Neuronal stem cell (in vitro differentiated cells): ENCODE data around the gene MEGF11.
A peak's percentile ranks its signal among the peaks of the same experiment; 100 is the strongest.

Experiments
- DNase-seq: peaks from one replicate; pipeline ENCODE4 v3.0.0-alpha.2; 2013; ENCODE audit warnings: low spot score
- H2AFZ ChIP-seq: one replicate; pipeline ENCODE4 v1.6.1; 2013; ENCODE audit warnings: mild to moderate bottlenecking, low read length, inconsistent platforms
- H2AK5ac ChIP-seq: 2 replicates; pipeline ENCODE4 v1.6.1; 2013; ENCODE audit warnings: low read depth, mild to moderate bottlenecking, inconsistent platforms, low read length, moderate library complexity, mixed read lengths
- H2BK120ac ChIP-seq: 2 replicates; pipeline ENCODE4 v1.6.1; 2013; ENCODE audit warnings: low read depth, mild to moderate bottlenecking, inconsistent platforms, low read length, moderate library complexity, mixed read lengths
- H2BK12ac ChIP-seq: one replicate; pipeline ENCODE4 v1.6.1; 2013; ENCODE audit warnings: low read length, inconsistent platforms
- H2BK15ac ChIP-seq: 2 replicates; pipeline ENCODE4 v1.6.1; 2013; ENCODE audit warnings: mild to moderate bottlenecking, low read length, inconsistent platforms, mixed read lengths
- H2BK5ac ChIP-seq: one replicate; pipeline ENCODE4 v1.6.1; 2013; ENCODE audit warnings: inconsistent platforms, mild to moderate bottlenecking, low read length, moderate library complexity
- H3K14ac ChIP-seq: one replicate; pipeline ENCODE4 v1.6.1; 2013; ENCODE audit warnings: low read length, inconsistent platforms
- H3K18ac ChIP-seq: 2 replicates; pipeline ENCODE4 v1.6.1; 2013; ENCODE audit warnings: low read length, inconsistent platforms
- H3K23ac ChIP-seq: 2 replicates; pipeline ENCODE4 v1.6.1; 2013; ENCODE audit warnings: low read depth, mild to moderate bottlenecking, mixed read lengths, low read length, inconsistent platforms; ENCODE audit not compliant: poor library complexity
- H3K27ac ChIP-seq: replicated peaks from 3 replicates; pipeline ENCODE4 v1.5.1; 2013; ENCODE audit warnings: low read length, inconsistent platforms
- H3K27me3 ChIP-seq, 3 experiments: 2 replicates each; pipeline ENCODE4 v1.6.1; 2013; ENCODE audit warnings: low read length in 3 of 3, mild to moderate bottlenecking in 2 of 3, inconsistent platforms in 1 of 3, low read depth in 1 of 3, mixed read lengths in 1 of 3, moderate library complexity in 1 of 3; ENCODE audit not compliant: control insufficient read depth in 3 of 3, insufficient read depth in 3 of 3
- H3K36me3 ChIP-seq, 2 donors: replicated peaks in 1 of 2; 2 replicates each; pipeline ENCODE4 v1.6.1; 2013; ENCODE audit warnings: low read length in 2 of 2; ENCODE audit not compliant: control insufficient read depth in 2 of 2, insufficient read depth in 2 of 2
- H3K4ac ChIP-seq: 2 replicates; pipeline ENCODE4 v1.6.1; 2013; ENCODE audit warnings: inconsistent platforms, mild to moderate bottlenecking, low read length, moderate library complexity
- H3K4me1 ChIP-seq, 2 donors: 1 replicate in 1 of 2; 2 replicates in 1 of 2; pipeline ENCODE4 v1.6.1; 2013; ENCODE audit warnings: low read length in 2 of 2, low read depth in 1 of 2; ENCODE audit not compliant: control insufficient read depth in 2 of 2, insufficient read depth in 1 of 2
- H3K4me2 ChIP-seq: one replicate; pipeline ENCODE4 v1.6.1; 2013; ENCODE audit warnings: mild to moderate bottlenecking, low read length, inconsistent platforms; ENCODE audit not compliant: insufficient read depth, poor library complexity, severe bottlenecking
- H3K4me3 ChIP-seq, 2 donors: 2 replicates each; pipeline ENCODE4 v1.5.1; 2013; ENCODE audit warnings: low read length in 2 of 2, mild to moderate bottlenecking in 2 of 2, inconsistent platforms in 1 of 2, moderate library complexity in 1 of 2
- H3K79me1 ChIP-seq: one replicate; pipeline ENCODE4 v1.6.1; 2013; ENCODE audit warnings: low read depth, mild to moderate bottlenecking, inconsistent platforms, low read length, moderate library complexity
- H3K9ac ChIP-seq: one replicate; pipeline ENCODE4 v1.6.1; 2013; ENCODE audit warnings: mild to moderate bottlenecking, low read depth, low read length, inconsistent platforms; ENCODE audit not compliant: poor library complexity
- H3K9me3 ChIP-seq, 2 donors: replicated peaks in 1 of 2; 2 replicates each; pipeline versions ENCODE3 to v1.6.1; 2013; ENCODE audit warnings: low read length in 2 of 2, mild to moderate bottlenecking in 2 of 2, inconsistent platforms in 1 of 2, low read depth in 1 of 2, mixed read lengths in 1 of 2, moderate library complexity in 1 of 2; ENCODE audit not compliant: control insufficient read depth in 2 of 2, insufficient read depth in 1 of 2
- H4K8ac ChIP-seq: one replicate; pipeline ENCODE4 v1.6.1; 2013; ENCODE audit warnings: low read depth, mild to moderate bottlenecking, inconsistent platforms, low read length, moderate library complexity
- H4K91ac ChIP-seq: one replicate; pipeline ENCODE4 v1.6.1; 2013; ENCODE audit warnings: low read length, low read depth, mild to moderate bottlenecking, inconsistent platforms; ENCODE audit not compliant: poor library complexity
- WGBS, 2 donors: extraction: QIAGEN DNeasy Blood & Tissue Kit; methylation state at CpG; one replicate each; pipeline ENCODE4 v1.1.7; 2013; ENCODE audit warnings: missing lambda C conversion rate in 2 of 2, mixed read lengths in 1 of 2; ENCODE audit not compliant: insufficient read length in 2 of 2, insufficient replicate concordance in 1 of 2; ENCODE audit errors: extremely low coverage in 2 of 2; 5-methylcytosine and 5-hydroxymethylcytosine counted together

The MEGF11 gene

DNA sequence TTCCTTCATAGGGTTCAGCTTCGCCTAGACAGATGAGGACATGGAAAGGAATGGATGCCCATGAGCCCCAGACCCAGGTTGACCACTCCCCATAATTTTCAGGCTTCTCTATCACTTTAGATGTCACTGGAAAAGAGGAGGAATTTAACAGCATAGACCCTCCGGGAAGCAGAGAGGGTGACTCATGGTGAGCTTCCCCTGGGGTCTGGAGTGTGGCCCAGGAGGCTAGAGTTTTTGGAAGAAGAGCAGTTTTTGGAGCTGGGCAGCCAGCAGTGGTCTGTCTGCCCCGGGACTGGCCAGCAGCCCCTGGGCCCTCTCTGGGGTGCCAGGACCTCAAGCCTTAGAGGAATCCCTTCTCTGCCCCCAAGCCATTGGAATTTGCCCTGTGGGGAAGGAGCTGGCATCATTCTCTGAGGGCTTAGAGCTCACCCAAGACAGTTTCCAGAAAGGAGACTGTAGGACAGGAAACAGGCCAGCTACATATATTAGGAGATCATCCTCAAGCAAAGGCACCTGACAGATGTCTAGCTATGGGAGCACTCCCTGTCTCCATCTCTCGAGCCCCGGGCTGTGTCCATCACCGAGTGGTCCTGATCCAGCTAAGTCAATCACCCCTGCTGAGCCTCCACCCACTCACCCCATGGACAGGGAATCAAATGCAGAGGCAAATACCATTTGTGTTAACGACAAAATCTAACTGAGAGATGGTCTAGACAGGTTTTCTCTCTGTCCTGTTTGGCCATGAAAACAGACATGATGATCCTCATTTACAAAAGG, 67.3 kb downstream of the MEGF11 start:
- Histone ChIP-seq H3K14ac (no peak overlapping the region), H3K4ac (no peak overlapping the region), H2BK15ac (no peak overlapping the region), H2BK120ac (no peak overlapping the region), H4K91ac (no peak overlapping the region), H3K9me3 (no peaks in the 10 kb centered on the region), H2BK12ac (no peak overlapping the region), H4K8ac (no peak overlapping the region), H3K4me2 (no peak overlapping the region), H3K4me1 (peaks cover 0 to 17% of the 10 kb centered on the region in 2 donors), H2AFZ (no peak overlapping the region), H3K27ac (no peak overlapping the region), H3K23ac (no peak overlapping the region), H2AK5ac (no peak overlapping the region), H2BK5ac (no peak overlapping the region), H3K79me1 (no peaks in the 10 kb centered on the region), H3K9ac (no peak overlapping the region), H3K36me3 (no peaks in the 10 kb centered on the region), H3K18ac (no peak overlapping the region), H3K4me3 (no peak overlapping the region), H3K27me3 (peaks cover 0 to 59% (median 0%) of the 10 kb centered on the region in 3 experiments)
- no peak for DNase-seq
- no CpG with 5 or more reads among the region's 7 CpGs for WGBS, 2 donors

GRCh38 chr15:66184936-66185790, 68.4 kb downstream of the MEGF11 start:
- H2BK12ac ChIP-seq = no peak overlapping the region
- H4K91ac ChIP-seq = no peak overlapping the region
- WGBS, 2 donors = no CpG with 5 or more reads among the region's 8 CpGs
- no peaks in the 10 kb centered on the region for H3K36me3 ChIP-seq
- H3K14ac ChIP-seq = no peak overlapping the region
- no peak overlapping the region for H2BK15ac ChIP-seq
- H4K8ac ChIP-seq = no peak overlapping the region
- no peak for DNase-seq
- H3K4ac ChIP-seq = no peak overlapping the region
- no peak overlapping the region for H3K4me2 ChIP-seq
- H2AK5ac ChIP-seq = no peak overlapping the region
- H3K9me3 ChIP-seq = no peaks in the 10 kb centered on the region
- no peak overlapping the region for H2AFZ ChIP-seq
- peaks cover 6 to 15% of the 10 kb centered on the region in 2 donors for H3K4me1 ChIP-seq
- no peak overlapping the region for H3K18ac ChIP-seq
- H3K9ac ChIP-seq = peak overlapping the region; percentile 17
- H3K4me3 ChIP-seq = no peak overlapping the region
- H2BK120ac ChIP-seq = no peak overlapping the region
- no peak overlapping the region for H3K27ac ChIP-seq
- H2BK5ac ChIP-seq = no peak overlapping the region
- H3K23ac ChIP-seq = no peak overlapping the region
- H3K27me3 ChIP-seq = peaks cover 0 to 67% (median 0%) of the 10 kb centered on the region in 3 experiments
- H3K79me1 ChIP-seq = no peaks in the 10 kb centered on the region

- Histone ChIP-seq H4K91ac (no peak overlapping the region), H3K79me1 (no peaks in the 10 kb centered on the region), H3K9me3 (no peaks in the 10 kb centered on the region), H3K36me3 (no peaks in the 10 kb centered on the region), H4K8ac (no peak overlapping the region), H2BK15ac (no peak overlapping the region), H2BK5ac (no peak overlapping the region), H3K27ac (no peak overlapping the region), H3K23ac (no peak overlapping the region), H3K4me1 (peaks cover 6 to 15% of the 10 kb centered on the region in 2 donors), H2BK120ac (no peak overlapping the region), H3K9ac (no peak overlapping the region), H2AK5ac (no peak overlapping the region), H2AFZ (no peak overlapping the region), H3K14ac (no peak overlapping the region), H3K27me3 (peaks cover 0 to 63% (median 0%) of the 10 kb centered on the region in 3 experiments), H3K4ac (no peak overlapping the region), H2BK12ac (no peak overlapping the region), H3K18ac (no peak overlapping the region), H3K4me2 (no peak overlapping the region), H3K4me3 (no peak overlapping the region)
- DNase-seq = no peak
- 100% methylated on average over 2 of the region's 6 CpGs; no CpG with 5 or more reads in 1 of the 2 donors for WGBS, 2 donors
Measured at GRCh38 chr15:66184492-66184891, 69.1 kb downstream of the MEGF11 start.

- H2BK15ac ChIP-seq = no peak overlapping the region
- H3K4ac ChIP-seq = no peak overlapping the region
- H3K4me1 ChIP-seq = peaks cover 5 to 6% of the 10 kb centered on the region in 2 donors
- no peak overlapping the region for H3K4me2 ChIP-seq
- no peak overlapping the region for H2AK5ac ChIP-seq
- H3K36me3 ChIP-seq = no peaks in the 10 kb centered on the region
- no peak overlapping the region for H3K14ac ChIP-seq
- H2BK5ac ChIP-seq = no peak overlapping the region
- no peak overlapping the region for H3K23ac ChIP-seq
- H3K9ac ChIP-seq = no peak overlapping the region
- H3K18ac ChIP-seq = no peak overlapping the region
- DNase-seq = no peak
- no peaks in the 10 kb centered on the region for H3K9me3 ChIP-seq
- H3K79me1 ChIP-seq = no peaks in the 10 kb centered on the region
- no CpG with 5 or more reads among the region's 7 CpGs for WGBS, 2 donors
- peaks cover 0 to 49% (median 0%) of the 10 kb centered on the region in 3 experiments for H3K27me3 ChIP-seq
- no peak overlapping the region for H3K27ac ChIP-seq
- H2BK12ac ChIP-seq = no peak overlapping the region
- H4K8ac ChIP-seq = no peak overlapping the region
- no peak overlapping the region for H2AFZ ChIP-seq
- H2BK120ac ChIP-seq = no peak overlapping the region
- H3K4me3 ChIP-seq = no peak overlapping the region
- no peak overlapping the region for H4K91ac ChIP-seq
Measured at GRCh38 chr15:66180531-66181097, 72.9 kb downstream of the MEGF11 start.
